Heart right ventricle (tissue), 16 donors: ENCODE measurements around the gene SLFNL1. TPM values are rescaled to one million over a fixed set of nuclear protein-coding genes. Genes with fewer than 3 reads are reported as not detected.

Experiments used
- ATAC-seq, 8 donors: fragments of 200-7000 bp; cut with Tn5 transposase; one replicate each; pipeline ENCODE4 v1.9.1; 2020; ENCODE audit warnings: mild to moderate bottlenecking in 8 of 8, moderate library complexity in 8 of 8, moderate number of reproducible peaks in 1 of 8
- DNase-seq, 2 donors: peaks; one replicate each; pipeline ENCODE4 v3.0.0-alpha.2; 2020
- H3K27ac ChIP-seq, 10 donors: fragments of 200-600 bp; sonication (generic) in 2 of 10; one replicate each; pipeline versions ENCODE4 v1.5.0 to v1.8.0; 2020 to 2022; ENCODE audit warnings: mild to moderate bottlenecking in 3 of 10
- H3K27me3 ChIP-seq, 7 donors: fragments of 200-600 bp; one replicate each; pipeline ENCODE4 v1.8.0; 2021 to 2022; ENCODE audit warnings: mild to moderate bottlenecking in 2 of 7
- H3K36me3 ChIP-seq, 9 donors: fragments of 200-600 bp; sonication (generic) in 1 of 9; one replicate each; pipeline versions ENCODE4 v1.5.0 to v1.8.0; 2020 to 2022; ENCODE audit warnings: mild to moderate bottlenecking in 2 of 9
- H3K4me1 ChIP-seq, 9 donors: fragments of 200-600 bp; sonication (generic) in 1 of 9; one replicate each; pipeline versions ENCODE4 v1.5.0 to v1.8.0; 2020 to 2022; ENCODE audit warnings: mild to moderate bottlenecking in 4 of 9
- H3K4me3 ChIP-seq, 10 donors: fragments of 200-600 bp; sonication (generic) in 2 of 10; one replicate each; pipeline versions ENCODE4 v1.5.0 to v1.8.0; 2020 to 2022; ENCODE audit warnings: mild to moderate bottlenecking in 7 of 10, moderate library complexity in 2 of 10
- H3K9me3 ChIP-seq, 11 donors: fragments of 200-600 bp in 10 of 11; sonication (generic) in 2 of 11; one replicate each; pipeline versions ENCODE4 v1.5.0 to v1.8.0; 2013 to 2022; ENCODE audit warnings: mild to moderate bottlenecking in 2 of 11, control low read depth in 1 of 11, moderate library complexity in 1 of 11
- whole genome bisulfite sequencing, 2 donors: extraction: QIAGEN DNeasy Blood & Tissue Kit; methylation state at CpG; one replicate each; pipeline ENCODE4 v1.1.7; 2013; ENCODE audit warnings: inconsistent platforms in 1 of 2; 5-methylcytosine and 5-hydroxymethylcytosine counted together
- intact Hi-C, 10 donors: fragments of 100-400 bp; cut with DNase I; formaldehyde crosslinking; loops; one replicate each; pipeline versions ENCODE4 v1.11.1 to v1.14.2; 2022
- polyA plus RNA-seq, 2 donors: library from polyadenylated mRNA; stranded (reverse); fragments of 200-250 nt; gene quantifications; one replicate each; pipeline ENCODE4 v1.2.3, GENCODE V29; 2013
- total RNA-seq, 10 donors: library from RNA; stranded (reverse); fragmentation: NEBNext Ultra II Directional in 3 of 10; extraction: Animal tissue kit (Norgen Biotek cat#: 25700) in 3 of 10; gene quantifications; one replicate each; pipeline versions ENCODE4 v1.2.1 to v1.2.4, GENCODE V29; 2021 to 2023
- TF ChIP-seq, protein P1 (sequence below), 9 donors: fragments of 200-600 bp; sonication (generic) in 2 of 9; IDR thresholded peaks; one replicate each; pipeline versions ENCODE4 v1.5.0 to v1.8.0; 2021 to 2022; ENCODE audit warnings: antibody characterized with exemption in 9 of 9, mild to moderate bottlenecking in 5 of 9, moderate library complexity in 1 of 9
- donor health status: Arrhythmogenic right ventricular cardiomyopathy.
- donor health status: ischemic (EF 13 %, LVEDD 7.1; RV severe dilation, severe dysfunction).
- donor health status: healthy with polysubstance abuse.
- donor health status: DM: no; HTN: yes; CAD: no.
- donor health status: DM: no; HTN: no; CAD: no.
- donor health status: ischemic (EF 25% LVEDD 6.9; RV normal size, moderate dysfunction).
- donor health status: ischemic (EF 25% LVEDD 5.7; RV mildly dilated, moderate dysfunction).
- donor health status: healthy.
- donor health status: DM: yes; HTN: yes; CAD: no.
- donor health status: Ischemic cardiomyopathy.
- donor health status: ischemic (EF 35%, LVEDD 5.7; RV mildly dilated, moderate dysfunction).
- donor health status: nonischemic (EF 11% LVEDD 7.7; RV severe dilation, severe dysfunction).
- donor health status: DM: yes; HTN: yes; CAD: no.
- donor health status: PGD.
- donor health status: ischemic (EF 29% LVEDD 5.4; RV normal size, mild dysfunction).
- donor health status: nonischemic (EF 23%, LVEDD 6.1; RV moderate dilation, normal function).

The SLFNL1 gene
- total and polyA plus RNA-seq, 12 donors = 0.13 to 0.45 (median 0.22) TPM; not detected in 1

DNA sequence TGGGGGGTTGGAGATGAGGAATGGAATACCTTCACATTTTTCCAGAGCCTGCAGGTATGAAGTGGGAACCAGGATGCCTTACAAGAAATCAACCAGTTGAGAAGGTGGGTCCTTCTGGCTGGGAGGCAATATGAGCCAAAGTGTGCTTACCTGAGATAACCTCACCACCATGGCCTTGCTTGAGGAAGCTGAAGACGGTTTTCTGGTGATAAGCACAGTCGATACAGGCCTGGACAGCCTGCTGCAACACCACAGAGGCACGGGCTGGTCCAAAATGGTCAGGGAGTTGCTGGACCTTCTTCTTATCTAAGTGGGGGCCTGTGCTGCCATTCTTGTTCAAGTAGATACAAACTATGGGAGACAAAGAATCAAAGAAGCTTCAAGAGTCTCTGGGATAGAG is 27.0 kb upstream of the SLFNL1 start:
- peaks cover 7 to 35% (median 31%) of the 10 kb centered on the region in 9 donors for H3K4me1 ChIP-seq
- no peaks in the 10 kb centered on the region for H3K27me3 ChIP-seq
- ATAC-seq = no peak
- no peak overlapping the region for H3K4me3 ChIP-seq
- TF ChIP-seq, protein P1, sequence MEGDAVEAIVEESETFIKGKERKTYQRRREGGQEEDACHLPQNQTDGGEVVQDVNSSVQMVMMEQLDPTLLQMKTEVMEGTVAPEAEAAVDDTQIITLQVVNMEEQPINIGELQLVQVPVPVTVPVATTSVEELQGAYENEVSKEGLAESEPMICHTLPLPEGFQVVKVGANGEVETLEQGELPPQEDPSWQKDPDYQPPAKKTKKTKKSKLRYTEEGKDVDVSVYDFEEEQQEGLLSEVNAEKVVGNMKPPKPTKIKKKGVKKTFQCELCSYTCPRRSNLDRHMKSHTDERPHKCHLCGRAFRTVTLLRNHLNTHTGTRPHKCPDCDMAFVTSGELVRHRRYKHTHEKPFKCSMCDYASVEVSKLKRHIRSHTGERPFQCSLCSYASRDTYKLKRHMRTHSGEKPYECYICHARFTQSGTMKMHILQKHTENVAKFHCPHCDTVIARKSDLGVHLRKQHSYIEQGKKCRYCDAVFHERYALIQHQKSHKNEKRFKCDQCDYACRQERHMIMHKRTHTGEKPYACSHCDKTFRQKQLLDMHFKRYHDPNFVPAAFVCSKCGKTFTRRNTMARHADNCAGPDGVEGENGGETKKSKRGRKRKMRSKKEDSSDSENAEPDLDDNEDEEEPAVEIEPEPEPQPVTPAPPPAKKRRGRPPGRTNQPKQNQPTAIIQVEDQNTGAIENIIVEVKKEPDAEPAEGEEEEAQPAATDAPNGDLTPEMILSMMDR (IDR thresholded peaks at IDR 0.05) = no peak
- intact Hi-C loops = loop anchor here in 2 of 10 donors (5.0 to 10.0 kb wide), 3 partner anchors 59 to 186 kb away; no protein-coding TSS in a partner anchor
- no peaks in the 10 kb centered on the region for H3K9me3 ChIP-seq
- 91% methylated on average over 3 of the region's 3 CpGs for WGBS, 2 donors
- H3K27ac ChIP-seq = no peak overlapping the region
- DNase-seq = no peak
- H3K36me3 ChIP-seq = peaks cover 0 to 88% (median 31%) of the 10 kb centered on the region in 9 donors

DNA sequence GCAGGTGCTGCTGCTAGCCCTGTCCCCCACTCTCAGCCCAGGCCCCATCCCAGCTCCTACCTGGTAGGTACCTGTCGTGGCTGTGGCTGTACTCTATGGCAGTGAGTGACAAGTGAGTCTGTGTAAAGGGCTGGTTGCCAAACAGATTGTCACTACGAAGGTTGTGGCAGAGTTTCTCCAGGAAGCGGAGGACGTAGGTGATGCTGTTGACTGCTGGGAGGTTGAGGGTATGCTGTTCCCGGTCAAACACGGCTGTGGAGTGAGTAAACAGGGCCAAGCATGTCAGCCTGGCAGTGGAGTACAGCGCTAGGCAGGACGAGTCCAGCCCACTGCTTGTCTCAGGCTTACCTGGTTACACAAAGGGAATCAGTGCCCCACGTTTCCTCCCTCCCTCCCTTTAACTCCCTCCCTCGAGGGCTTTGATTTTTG is 24.8 kb upstream of the SLFNL1 start:
- DNase-seq = no peak
- Histone ChIP-seq H3K9me3 (no peaks in the 10 kb centered on the region), H3K4me1 (peaks cover 7 to 35% (median 31%) of the 10 kb centered on the region in 9 donors), H3K27me3 (no peaks in the 10 kb centered on the region), H3K36me3 (peaks cover 0 to 74% (median 21%) of the 10 kb centered on the region in 9 donors), H3K4me3 (no peak overlapping the region), H3K27ac (peak overlapping the region in 9 of 10 donors; percentile 6 to 72 (median 55))
- intact Hi-C loops = loop anchor here in 2 of 10 donors (5.0 to 10.0 kb wide), 3 partner anchors 61 to 188 kb away; no protein-coding TSS in a partner anchor
- 71 to 76% methylated on average over 10 of the region's 10 CpGs for WGBS, 2 donors
- ATAC-seq = peak in 5 of 8 donors; percentile 13 to 62 (median 40)
- TF ChIP-seq, protein P1 (IDR thresholded peaks at IDR 0.05) = no peak

- Histone ChIP-seq H3K36me3 (peaks cover 0 to 75% (median 16%) of the 10 kb centered on the region in 9 donors), H3K9me3 (no peaks in the 10 kb centered on the region), H3K4me3 (no peak overlapping the region), H3K4me1 (peaks cover 7 to 35% (median 31%) of the 10 kb centered on the region in 9 donors), H3K27ac (peak overlapping the region in 9 of 10 donors; percentile 45 to 72 (median 61)), H3K27me3 (no peaks in the 10 kb centered on the region)
- intact Hi-C loops = loop anchor here in 2 of 10 donors (5.0 to 10.0 kb wide), 3 partner anchors 62 to 189 kb away; no protein-coding TSS in a partner anchor
- ATAC-seq (peak; percentile 37 to 90 (median 82)), DNase-seq (peak in 1 of 2 donors; percentile 51)
- 17 to 27% methylated on average over 5 of the region's 5 CpGs for WGBS, 2 donors
- TF ChIP-seq, protein P1 (IDR thresholded peaks at IDR 0.05) = no peak
These were observed 24.2 kb upstream of the SLFNL1 start for GRCh38 chr1:41045740-41046139.

- Histone ChIP-seq H3K27me3 (no peaks in the 10 kb centered on the region), H3K4me3 (no peak overlapping the region), H3K9me3 (no peaks in the 10 kb centered on the region), H3K4me1 (peaks cover 7 to 35% (median 31%) of the 10 kb centered on the region in 9 donors), H3K27ac (peak overlapping the region in 3 of 10 donors; percentile 2 to 72 (median 9)), H3K36me3 (peaks cover 0 to 78% (median 10%) of the 10 kb centered on the region in 9 donors)
- DNase-seq (no peak), ATAC-seq (peak in 3 of 8 donors; percentile 23 to 47 (median 24))
- WGBS, 2 donors = 50 to 57% methylated on average over 2 of the region's 2 CpGs
- TF ChIP-seq, protein P1 (IDR thresholded peaks at IDR 0.05) = no peak
- intact Hi-C loops = loop anchor here in 2 of 10 donors (10.0 kb wide), 2 partner anchors 71 to 191 kb away; no protein-coding TSS in a partner anchor
These were observed 22.7 kb upstream of the SLFNL1 start for GRCh38 chr1:41044187-41044586.
